HG03064 (cell line): ENCODE data around the gene CWF19L2.

Source experiments
- ATAC-seq: cut with Tn5 transposase; IDR thresholded peaks from one replicate; pipeline ENCODE4 v1.9.1; 2021; ENCODE audit warnings: low read depth; ENCODE audit not compliant: unreplicated experiment

CWF19L2 gene

DNA sequence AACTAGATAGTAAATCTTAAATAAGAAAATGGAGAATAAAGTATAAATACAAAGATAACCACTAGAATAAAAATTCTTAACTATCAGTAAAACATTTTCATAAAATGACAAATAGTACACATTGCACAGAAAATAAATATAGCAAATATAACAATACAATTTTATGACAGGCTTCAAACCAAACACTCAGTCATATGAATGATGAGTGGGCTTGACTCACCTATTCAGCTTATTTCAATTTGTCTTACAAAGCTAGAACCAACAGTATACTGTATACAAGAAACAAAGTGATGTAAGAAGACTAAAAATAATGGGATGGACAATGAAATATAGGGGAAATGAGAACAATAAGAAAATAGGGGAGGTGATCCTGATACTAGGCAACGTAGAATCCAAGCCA, 141.2 kb downstream of the CWF19L2 start:
- ATAC-seq, result no peak

DNA sequence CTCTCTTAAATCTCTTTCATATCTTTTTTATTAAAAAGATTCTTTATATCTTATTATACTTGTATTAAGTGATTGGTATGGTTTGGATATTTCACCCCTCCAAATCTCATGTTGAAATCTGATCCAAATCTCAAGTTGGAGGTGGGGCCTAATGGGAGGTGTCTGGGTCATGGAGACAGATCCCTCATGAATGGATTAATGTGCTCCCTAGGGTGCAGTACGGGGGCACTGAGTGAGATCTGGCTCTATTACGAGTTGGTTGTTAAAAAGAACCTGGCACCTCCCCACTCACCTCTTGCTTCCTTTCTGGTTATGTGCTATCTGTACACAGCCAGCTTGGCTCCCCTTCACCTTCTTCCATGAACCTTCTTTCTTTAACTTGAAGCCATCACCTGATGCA, 149.6 kb downstream of the CWF19L2 start:
- no peak for ATAC-seq

DNA sequence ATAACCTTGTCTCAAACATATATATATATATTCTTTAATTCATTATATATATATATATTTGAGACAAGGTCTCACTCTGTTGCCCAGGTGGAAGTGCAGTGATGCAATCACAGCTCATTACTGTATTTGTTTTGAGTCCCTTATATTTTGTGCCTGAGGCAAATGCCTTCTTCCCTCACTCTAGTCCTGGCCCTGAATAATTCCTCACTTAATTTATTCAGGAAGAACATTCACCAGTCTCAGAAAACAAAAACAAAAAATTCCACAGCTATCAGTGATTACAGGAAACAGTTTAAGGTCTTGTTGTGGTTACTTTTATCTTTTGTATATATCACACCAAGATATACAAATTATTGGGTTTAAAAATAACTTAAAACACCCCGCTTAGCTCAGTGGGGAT, 155.7 kb downstream of the CWF19L2 start:
- ATAC-seq, result no peak

DNA sequence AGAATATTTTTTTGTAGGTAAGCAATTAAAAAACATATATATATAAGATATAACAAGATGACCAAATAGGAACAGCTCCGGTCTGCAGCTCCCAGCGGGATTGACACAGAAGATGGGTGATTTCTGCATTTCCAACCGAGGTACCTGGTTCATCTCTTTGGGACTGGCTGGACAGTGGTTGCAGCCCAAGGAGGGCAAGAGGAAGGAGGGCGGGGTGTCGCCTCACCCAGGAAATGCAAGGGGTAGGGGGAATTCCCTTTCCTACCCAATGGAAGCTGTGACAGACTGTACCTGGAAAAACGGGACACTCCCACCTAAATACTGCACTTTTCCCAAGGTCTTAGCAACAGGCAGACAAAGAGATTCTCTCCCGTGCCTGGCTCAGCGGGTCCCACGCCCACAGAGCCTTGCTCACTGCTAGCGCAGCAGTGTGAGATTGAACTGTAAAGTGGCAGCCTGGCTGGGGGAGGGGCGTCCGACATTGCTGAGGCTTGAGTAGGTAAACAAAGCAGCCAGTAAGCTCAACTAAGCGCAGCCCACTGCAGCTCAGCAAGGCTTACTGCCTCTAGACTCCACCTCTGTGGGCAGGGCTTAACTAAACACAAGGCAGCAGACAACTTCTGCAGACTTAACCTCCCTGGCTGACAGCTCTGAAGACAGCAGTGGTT, 163.8 kb downstream of the CWF19L2 start:
- no peak for ATAC-seq

DNA sequence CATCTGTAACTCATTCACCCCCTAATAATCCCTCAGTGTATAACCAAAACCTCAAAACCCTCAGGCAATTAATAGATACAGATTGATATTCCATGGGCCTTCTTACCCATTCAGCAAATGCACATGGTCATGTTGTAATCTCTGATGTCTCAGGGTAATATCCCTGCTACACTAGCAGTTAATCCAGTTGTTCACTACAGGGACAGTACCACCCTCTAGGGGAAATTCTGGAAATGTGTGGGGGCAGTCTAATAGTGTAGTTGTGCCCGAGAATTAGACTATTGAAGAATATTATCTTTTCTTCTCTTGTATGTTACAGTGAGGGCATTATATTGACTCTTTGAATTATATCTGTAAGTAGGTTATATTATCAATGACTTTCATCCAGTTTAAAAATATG, 175.4 kb downstream of the CWF19L2 start:
- ATAC-seq, result no peak
